ENCODE data around the gene GSTM1. TPM values are rescaled to one million over a fixed set of nuclear protein-coding genes. Genes with fewer than 3 reads are reported as not detected.

Gene GSTM1
- polyA plus RNA-seq, 3 donors = 13.5 to 27.7 TPM; not detected in 1

DNA sequence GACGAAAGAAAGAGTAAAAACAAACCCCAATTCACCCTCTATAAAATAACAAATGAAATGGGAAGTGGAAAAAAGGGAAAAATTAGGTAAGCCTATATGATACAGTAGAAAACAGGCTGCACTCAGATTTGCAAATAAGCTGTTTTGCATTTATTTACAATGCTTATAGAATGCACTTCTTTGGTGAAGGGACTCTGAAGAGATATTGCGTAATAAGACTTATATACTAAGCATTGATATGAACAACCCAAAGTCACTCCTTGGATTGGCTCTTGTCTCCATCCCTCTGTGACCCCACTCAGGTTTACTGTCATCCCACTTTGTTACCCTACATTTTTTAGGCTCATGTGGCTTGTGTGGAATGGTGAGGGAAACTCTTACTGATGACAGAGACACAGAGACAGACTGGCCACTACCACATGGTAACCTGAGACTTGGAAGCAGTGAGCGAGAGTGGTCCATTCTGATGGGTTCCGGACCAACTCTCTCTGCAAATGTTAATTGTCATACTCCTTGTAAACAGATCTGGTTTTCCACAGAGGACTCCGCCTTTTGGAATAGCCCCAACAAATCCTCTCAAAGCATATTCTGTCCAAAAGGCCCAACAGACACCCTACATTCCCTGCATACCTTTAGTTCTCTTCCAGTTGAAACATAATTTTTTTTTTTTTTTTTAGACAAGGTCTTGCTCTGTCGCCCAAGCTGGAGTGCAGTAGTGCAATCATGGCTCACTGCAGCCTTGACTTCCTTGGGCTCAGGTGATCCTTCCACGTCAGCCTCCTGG is 35.5 kb downstream of the GSTM1 start:
- DNase-seq = no peak
- H3K4me1 Mint-ChIP-seq = peaks cover 7% of the 10 kb centered on the region
- Histone ChIP-seq H3K4me3 (replicated peaks in 1 of 3; ENCODE audit: low read depth in 2 of 3, low read length in 3 of 3) (no peak overlapping the region), H3K27me3 (ENCODE audit: control insufficient read depth in 2 of 2, insufficient read depth in 2 of 2, low read length in 2 of 2) (no peaks in the 10 kb centered on the region), H2AFZ (ENCODE audit: insufficient read depth, low read depth, low read length, poor library complexity, severe bottlenecking) (no peak overlapping the region), H3K4me2 (replicated peaks; ENCODE audit: extremely low read depth, low read length, poor library complexity, severe bottlenecking) (no peak overlapping the region), H3K79me2 (ENCODE audit: insufficient read depth, low read length) (no peaks in the 10 kb centered on the region), H3K9ac (ENCODE audit: insufficient read depth, low read length, poor library complexity, severe bottlenecking) (no peak overlapping the region), H3K9me3 (replicated peaks in 1 of 2; ENCODE audit: control insufficient read depth in 1 of 2, insufficient read depth in 1 of 2, low read length in 2 of 2) (no peaks in the 10 kb centered on the region), H3K36me3 (replicated peaks in 1 of 2; ENCODE audit: control insufficient read depth in 1 of 2, insufficient read depth in 2 of 2, low read length in 2 of 2) (no peaks in the 10 kb centered on the region), H3K4me1 (ENCODE audit: control insufficient read depth in 1 of 2, insufficient read depth in 2 of 2, low read length in 2 of 2) (no peaks in the 10 kb centered on the region), H4K20me1 (ENCODE audit: insufficient read depth, low read length) (no peaks in the 10 kb centered on the region), H3K27ac (ENCODE audit: low read depth in 1 of 2, low read length in 2 of 2) (no peak overlapping the region)
- TF ChIP-seq, protein P1, sequence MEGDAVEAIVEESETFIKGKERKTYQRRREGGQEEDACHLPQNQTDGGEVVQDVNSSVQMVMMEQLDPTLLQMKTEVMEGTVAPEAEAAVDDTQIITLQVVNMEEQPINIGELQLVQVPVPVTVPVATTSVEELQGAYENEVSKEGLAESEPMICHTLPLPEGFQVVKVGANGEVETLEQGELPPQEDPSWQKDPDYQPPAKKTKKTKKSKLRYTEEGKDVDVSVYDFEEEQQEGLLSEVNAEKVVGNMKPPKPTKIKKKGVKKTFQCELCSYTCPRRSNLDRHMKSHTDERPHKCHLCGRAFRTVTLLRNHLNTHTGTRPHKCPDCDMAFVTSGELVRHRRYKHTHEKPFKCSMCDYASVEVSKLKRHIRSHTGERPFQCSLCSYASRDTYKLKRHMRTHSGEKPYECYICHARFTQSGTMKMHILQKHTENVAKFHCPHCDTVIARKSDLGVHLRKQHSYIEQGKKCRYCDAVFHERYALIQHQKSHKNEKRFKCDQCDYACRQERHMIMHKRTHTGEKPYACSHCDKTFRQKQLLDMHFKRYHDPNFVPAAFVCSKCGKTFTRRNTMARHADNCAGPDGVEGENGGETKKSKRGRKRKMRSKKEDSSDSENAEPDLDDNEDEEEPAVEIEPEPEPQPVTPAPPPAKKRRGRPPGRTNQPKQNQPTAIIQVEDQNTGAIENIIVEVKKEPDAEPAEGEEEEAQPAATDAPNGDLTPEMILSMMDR (IDR thresholded peaks at IDR 0.05) = no peak
- no peaks in the 10 kb centered on the region for H3K36me3 Mint-ChIP-seq
- H3K27ac Mint-ChIP-seq = no peak overlapping the region
- intact Hi-C loops (cut with micrococcal nuclease) = no loop called here
- peaks cover 0 to 5% (median 0%) of the 10 kb centered on the region in 7 donors for H3K9me3 Mint-ChIP-seq
- 96% methylated on average over 5 of the region's 7 CpGs for WGBS (ENCODE audit: insufficient coverage)
- peaks cover 2 to 4% (median 3%) of the 10 kb centered on the region in 3 donors for H3K27me3 Mint-ChIP-seq (ENCODE audit: low read depth in 3 of 3)
- H3K4me3 Mint-ChIP-seq = no peak overlapping the region

DNA sequence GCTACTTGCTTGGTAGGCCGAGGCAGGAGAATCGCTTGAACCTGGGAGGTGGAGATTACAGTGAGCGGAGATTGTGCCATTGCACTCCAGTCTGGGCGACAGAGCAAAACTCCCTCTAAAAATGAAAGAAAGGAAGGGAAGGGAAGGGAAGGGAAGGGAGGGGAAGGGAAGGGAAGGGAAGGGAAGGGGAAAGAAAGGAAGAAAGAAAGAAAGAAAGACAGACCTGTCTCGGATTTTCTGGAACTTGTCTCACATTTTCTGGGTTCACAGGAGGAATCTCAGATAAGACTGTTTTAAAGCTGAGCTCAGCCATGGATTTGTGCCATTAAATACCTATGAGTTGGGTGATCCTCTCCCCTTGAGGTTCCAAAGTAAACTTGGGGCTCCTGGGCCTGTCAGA is 37.3 kb downstream of the GSTM1 start:
- Histone ChIP-seq H3K9ac (ENCODE audit: insufficient read depth, low read length, poor library complexity, severe bottlenecking) (no peak overlapping the region), H3K4me2 (replicated peaks; ENCODE audit: extremely low read depth, low read length, poor library complexity, severe bottlenecking) (no peak overlapping the region), H3K27ac (ENCODE audit: low read depth in 1 of 2, low read length in 2 of 2) (no peak overlapping the region), H3K9me3 (replicated peaks in 1 of 2; ENCODE audit: control insufficient read depth in 1 of 2, insufficient read depth in 1 of 2, low read length in 2 of 2) (no peaks in the 10 kb centered on the region), H3K36me3 (replicated peaks in 1 of 2; ENCODE audit: control insufficient read depth in 1 of 2, insufficient read depth in 2 of 2, low read length in 2 of 2) (no peaks in the 10 kb centered on the region), H3K4me3 (replicated peaks in 1 of 3; ENCODE audit: low read depth in 2 of 3, low read length in 3 of 3) (no peak overlapping the region), H3K4me1 (ENCODE audit: control insufficient read depth in 1 of 2, insufficient read depth in 2 of 2, low read length in 2 of 2) (no peaks in the 10 kb centered on the region), H2AFZ (ENCODE audit: insufficient read depth, low read depth, low read length, poor library complexity, severe bottlenecking) (no peak overlapping the region), H3K27me3 (ENCODE audit: control insufficient read depth in 2 of 2, insufficient read depth in 2 of 2, low read length in 2 of 2) (peaks cover 0 to 1% of the 10 kb centered on the region in 2 donors), H4K20me1 (ENCODE audit: insufficient read depth, low read length) (no peaks in the 10 kb centered on the region), H3K79me2 (ENCODE audit: insufficient read depth, low read length) (no peaks in the 10 kb centered on the region)
- Mint-ChIP-seq H3K27me3 (ENCODE audit: low read depth in 3 of 3) (peaks cover 2 to 7% (median 3%) of the 10 kb centered on the region in 3 donors), H3K27ac (no peak overlapping the region), H3K9me3 (peaks cover 0 to 5% (median 0%) of the 10 kb centered on the region in 7 donors), H3K4me1 (peaks cover 9% of the 10 kb centered on the region), H3K4me3 (no peak overlapping the region), H3K36me3 (no peaks in the 10 kb centered on the region)
- TF ChIP-seq, protein P1 (IDR thresholded peaks at IDR 0.05) = no peak
- no peak for DNase-seq
- intact Hi-C loops (cut with micrococcal nuclease) = no loop called here
- 100% methylated on average over 1 of the region's 5 CpGs for WGBS (ENCODE audit: insufficient coverage)

All from CD14-positive monocyte (primary cell).